SK-N-SH treated with all-trans-retinoic acid at 6 μM for 48 hours (cell line): ENCODE measurements around the gene CT55.

Experiments
- RARB ChIP-seq: fragments of 250-450 bp; sonication (Bioruptor Pico); IDR thresholded peaks from 2 replicates; pipeline ENCODE4 v1.8.0; 2021; ENCODE audit warnings: mild to moderate bottlenecking, moderate library complexity
- TSHZ2 ChIP-seq: fragments of 250-450 bp; sonication (Bioruptor Pico); IDR thresholded peaks from 2 replicates; pipeline ENCODE4 v1.5.0; 2020; ENCODE audit warnings: mild to moderate bottlenecking, moderate library complexity
- TF ChIP-seq, protein P1 (sequence below): fragments of 250-450 bp; sonication (Bioruptor Pico); IDR thresholded peaks from 2 replicates; pipeline ENCODE4 v1.8.0; 2020; ENCODE audit warnings: mild to moderate bottlenecking, moderate library complexity, borderline replicate concordance

- TF ChIP-seq RARB (CRISPR knock-in tag), result no peak
- TF ChIP-seq TSHZ2 (CRISPR knock-in tag), result no peak
- TF ChIP-seq, protein P1, sequence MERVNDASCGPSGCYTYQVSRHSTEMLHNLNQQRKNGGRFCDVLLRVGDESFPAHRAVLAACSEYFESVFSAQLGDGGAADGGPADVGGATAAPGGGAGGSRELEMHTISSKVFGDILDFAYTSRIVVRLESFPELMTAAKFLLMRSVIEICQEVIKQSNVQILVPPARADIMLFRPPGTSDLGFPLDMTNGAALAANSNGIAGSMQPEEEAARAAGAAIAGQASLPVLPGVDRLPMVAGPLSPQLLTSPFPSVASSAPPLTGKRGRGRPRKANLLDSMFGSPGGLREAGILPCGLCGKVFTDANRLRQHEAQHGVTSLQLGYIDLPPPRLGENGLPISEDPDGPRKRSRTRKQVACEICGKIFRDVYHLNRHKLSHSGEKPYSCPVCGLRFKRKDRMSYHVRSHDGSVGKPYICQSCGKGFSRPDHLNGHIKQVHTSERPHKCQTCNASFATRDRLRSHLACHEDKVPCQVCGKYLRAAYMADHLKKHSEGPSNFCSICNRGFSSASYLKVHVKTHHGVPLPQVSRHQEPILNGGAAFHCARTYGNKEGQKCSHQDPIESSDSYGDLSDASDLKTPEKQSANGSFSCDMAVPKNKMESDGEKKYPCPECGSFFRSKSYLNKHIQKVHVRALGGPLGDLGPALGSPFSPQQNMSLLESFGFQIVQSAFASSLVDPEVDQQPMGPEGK (CRISPR knock-in tag), result no peak
These were observed 29.1 kb upstream of the CT55 start for GRCh38 chrX:135200297-135200696.
